Left ventricle myocardium superior (tissue), 1 donor: ENCODE data around the gene GNG4. TPM values are rescaled to one million over a fixed set of nuclear protein-coding genes. Genes with fewer than 3 reads are reported as not detected.
"Not testable (repeated sequence)": the region's sequence is repeated elsewhere in the genome, so short reads cannot be mapped to it uniquely, and the experiment has no call there.

Source experiments
- ATAC-seq: fragments of 200-7000 bp; cut with Tn5 transposase; one replicate; pipeline ENCODE4 v1.9.1; 2020; ENCODE audit warnings: mild to moderate bottlenecking, moderate library complexity
- DNase-seq: peaks from one replicate; pipeline ENCODE4 v3.0.0-alpha.2; 2020
- intact Hi-C: fragments of 100-400 bp; cut with micrococcal nuclease; formaldehyde crosslinking; loops from one replicate; pipeline ENCODE4 v1.11.0; 2022
- total RNA-seq: library from RNA; stranded (reverse); fragmentation: NEBNext Ultra II Directional; extraction: Animal tissue kit (Norgen Biotek cat#: 25700); gene quantifications from one replicate; pipeline ENCODE4 v1.2.1, GENCODE V29; 2021
- donor health status: DM: no; HTN: yes; CAD: no; lungs with severe emphysema.

Gene GNG4
- total RNA-seq, 1 donor from 2014 or later: not detected

DNA sequence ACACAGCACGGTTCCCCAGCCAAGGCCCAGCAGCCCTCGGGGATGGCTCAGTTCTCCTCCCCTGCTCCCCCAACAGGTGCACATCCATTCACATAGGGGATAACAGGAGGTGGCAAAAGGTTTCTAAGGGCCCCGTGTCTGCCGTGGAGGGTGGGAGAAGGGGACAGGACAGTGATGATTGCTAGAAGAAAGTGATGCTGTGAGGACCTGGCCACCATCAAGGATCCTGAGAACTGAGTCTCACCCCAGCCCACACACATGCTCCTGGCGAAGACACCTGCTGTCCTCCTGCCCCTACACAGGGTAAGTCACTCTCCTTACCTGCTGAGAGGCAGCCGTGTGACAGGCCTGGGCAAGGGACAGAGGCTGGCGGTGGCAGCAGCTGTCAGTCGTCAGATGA lies 54.5 kb downstream of the GNG4 start:
- ATAC-seq (no peak), DNase-seq (no peak)
- intact Hi-C loops: no loop called here

DNA sequence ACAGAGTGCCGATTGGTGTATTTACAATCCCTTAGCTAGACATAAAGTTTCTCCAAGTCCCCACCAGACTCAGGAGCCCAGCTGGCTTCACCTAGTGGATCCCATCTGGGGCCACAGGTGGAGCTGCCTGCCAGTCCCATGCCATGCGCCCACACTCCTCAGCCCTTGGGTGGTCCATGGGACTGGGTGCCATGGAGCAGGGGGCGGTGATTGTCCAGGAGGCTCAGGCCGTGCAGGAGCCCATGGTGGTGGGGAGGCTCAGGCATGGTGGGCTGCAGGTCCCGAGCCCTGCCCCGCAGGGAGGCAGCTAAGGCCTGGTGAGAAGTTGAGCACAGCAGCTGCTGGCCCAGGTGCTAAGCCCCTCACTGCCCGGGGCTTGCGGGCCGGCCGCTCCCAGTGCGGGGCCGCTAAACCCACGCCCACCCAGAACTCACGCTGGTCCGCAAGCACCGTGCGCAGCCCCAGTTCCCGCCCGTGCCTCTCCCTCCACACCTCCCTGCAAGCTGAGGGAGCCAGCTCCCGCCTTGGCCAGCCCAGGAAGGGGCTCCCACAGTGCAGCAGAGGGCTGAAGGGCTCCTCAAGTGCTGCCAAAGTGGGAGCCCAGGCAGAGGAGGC lies 55.2 kb downstream of the GNG4 start:
- DNase-seq, intact Hi-C loops, ATAC-seq: not testable (repeated sequence)

DNA sequence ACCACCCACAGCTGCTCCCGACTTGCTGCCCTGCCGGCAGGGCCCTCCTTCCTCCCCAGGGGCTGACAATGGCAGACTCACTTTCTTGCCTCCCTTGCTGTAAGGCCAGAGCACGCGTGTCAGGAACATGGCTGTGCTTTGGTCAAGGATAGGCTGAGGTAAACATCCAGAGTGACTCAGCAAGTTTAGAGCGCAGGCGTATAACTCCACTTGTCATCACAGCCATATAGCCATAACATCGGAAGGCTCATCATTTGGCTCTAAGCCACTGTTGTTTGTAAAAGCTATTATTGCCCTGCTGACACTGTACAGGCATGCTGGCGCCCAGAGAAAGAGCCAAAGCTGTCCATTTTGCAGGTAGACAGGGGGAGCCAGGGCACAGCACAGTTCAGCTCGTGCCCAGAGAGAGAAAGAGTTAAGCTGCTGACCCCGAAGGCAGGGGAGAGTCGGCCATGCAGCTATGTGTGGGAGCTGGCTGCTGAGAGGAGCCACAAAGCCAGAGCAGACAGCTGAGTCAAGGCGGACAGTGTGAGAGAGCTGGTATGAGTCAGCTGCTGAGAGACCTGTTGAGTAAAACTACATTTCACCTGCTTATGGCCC lies 60.6 kb downstream of the GNG4 start:
- intact Hi-C loops: no loop called here
- DNase-seq (no peak), ATAC-seq (no peak)

DNA sequence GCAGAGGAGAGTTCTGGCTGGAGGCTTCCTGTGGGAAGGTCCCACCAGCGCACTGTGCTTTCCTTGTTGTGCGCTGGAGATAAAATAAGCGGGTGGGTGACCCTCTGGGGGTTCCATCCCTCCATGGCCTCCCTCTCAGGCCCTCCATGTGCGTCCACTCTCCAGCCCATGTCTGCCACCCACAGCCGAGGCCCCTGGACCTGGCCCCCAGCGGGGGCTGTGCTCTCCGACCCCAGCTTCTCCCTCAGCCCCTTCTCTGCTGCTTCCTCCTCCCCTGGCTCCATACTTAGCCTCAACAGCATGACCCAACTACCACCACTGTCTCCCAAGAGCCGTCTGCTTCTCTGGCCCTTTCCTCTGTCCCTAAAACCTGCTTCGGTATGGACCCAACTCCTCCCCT lies 61.4 kb downstream of the GNG4 start:
- no peak for ATAC-seq
- no peak for DNase-seq
- intact Hi-C loops: no loop called here

DNA sequence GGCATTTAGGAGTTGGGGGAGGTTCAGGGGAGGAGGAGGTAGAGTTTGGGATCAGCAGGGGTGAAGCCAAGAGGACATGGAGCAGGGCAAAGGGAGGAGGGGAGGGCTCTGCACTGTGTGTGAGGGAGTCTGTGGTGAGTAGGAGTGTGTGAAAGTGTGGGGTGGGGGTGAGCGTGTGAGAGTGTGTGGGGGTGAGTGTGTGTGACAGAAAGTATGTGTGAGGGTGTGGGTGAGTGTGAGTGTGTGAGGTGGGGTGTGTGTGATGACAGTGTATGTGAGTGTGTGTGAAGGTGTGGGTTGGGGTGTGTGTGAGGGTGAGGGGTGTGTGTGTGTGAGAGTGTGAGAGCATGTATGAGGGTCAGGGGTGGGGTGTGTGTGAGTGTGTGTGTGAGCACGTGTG lies 62.6 kb downstream of the GNG4 start:
- ATAC-seq (no peak), DNase-seq (no peak)
- intact Hi-C loops: no loop called here

DNA sequence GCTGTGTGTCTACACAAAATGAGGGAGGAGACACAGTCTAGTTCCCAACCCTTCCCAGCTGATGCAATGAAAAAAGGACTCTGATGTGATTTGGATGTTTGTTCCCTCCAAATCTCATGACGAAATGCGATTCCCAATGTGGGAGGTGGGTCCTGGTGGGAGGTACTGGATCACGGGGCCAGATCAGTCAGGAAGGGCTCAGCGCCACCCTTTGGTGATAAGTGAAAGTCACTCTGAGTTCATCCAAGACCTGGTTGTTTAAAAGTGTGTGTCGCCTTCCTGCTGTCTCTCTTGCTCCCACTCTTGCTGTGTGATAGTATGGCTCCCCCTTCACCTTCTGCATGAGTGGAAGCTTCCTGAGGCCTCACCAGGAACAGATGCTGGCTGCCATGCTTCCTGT lies 63.2 kb downstream of the GNG4 start:
- ATAC-seq: no peak
- intact Hi-C loops: no loop called here
- DNase-seq: no peak

DNA sequence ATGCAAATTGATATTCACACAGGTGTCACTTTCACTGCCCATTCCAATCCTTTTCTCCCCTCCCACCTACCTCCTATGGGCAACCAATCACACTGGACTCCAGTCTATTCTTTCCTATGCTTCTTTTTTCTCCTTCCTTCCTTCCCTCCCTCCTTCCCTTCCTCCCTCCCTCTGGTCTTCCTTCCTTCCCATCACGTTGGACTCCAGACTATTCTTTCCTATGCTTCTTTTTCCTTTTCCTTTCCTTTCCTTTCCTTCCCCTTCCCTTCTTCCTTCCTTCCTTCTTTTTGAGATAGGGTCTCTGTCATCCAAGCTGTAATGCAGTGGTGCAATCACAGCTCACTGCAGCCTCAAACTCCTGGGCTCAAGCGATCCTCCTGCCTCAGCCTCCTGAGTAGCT lies 64.6 kb downstream of the GNG4 start:
- DNase-seq: no peak
- intact Hi-C loops: no loop called here

DNA sequence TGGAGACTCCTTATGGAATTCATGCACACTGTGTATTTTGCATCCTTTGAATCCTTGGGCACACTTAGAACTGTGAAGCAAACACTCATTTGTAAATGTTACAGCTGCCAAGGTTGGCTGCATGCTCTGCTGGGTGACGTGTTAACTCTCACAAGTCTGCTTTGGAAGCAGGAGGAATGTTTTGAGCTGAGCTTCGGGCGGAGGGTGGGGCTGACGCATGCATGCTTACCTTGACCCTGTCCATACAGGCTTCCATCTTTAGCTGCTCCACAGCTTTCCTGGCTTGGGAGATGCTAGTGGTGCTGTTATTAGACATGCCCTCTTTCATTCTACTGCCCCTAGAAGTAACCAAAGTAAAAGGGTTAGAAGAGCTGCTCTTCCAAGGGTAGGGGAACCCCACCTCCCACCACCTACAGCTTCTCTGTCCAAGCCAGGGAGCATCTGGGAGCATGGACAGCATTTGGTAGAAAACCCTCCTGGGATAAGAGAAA lies 66.0 kb downstream of the GNG4 start:
- ATAC-seq (no peak), DNase-seq (no peak)
- intact Hi-C loops: no loop called here

More for the DNA sequence above, 64.6 kb downstream of the GNG4 start:
- ATAC-seq: no peak

DNA sequence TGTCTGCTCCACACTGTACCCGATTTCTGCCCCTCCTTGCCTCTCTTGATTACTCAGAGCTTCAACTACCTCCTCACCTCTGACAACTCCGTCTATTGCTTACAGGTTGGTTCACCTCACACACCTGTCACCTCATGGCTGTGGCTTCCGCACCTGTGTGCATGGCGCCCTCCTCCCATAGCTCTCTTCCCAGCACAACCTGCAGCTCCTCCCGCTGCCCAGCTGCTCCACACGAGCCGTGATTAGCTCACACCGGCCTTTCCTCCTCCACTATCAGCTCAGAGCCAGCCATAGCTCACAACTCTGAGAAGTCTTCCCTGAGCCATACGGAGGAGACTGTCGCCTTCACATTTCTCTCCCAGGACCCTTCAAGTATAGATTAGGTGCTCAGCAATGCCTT lies 67.5 kb downstream of the GNG4 start:
- intact Hi-C loops: no loop called here
- DNase-seq (no peak), ATAC-seq (no peak)

DNA sequence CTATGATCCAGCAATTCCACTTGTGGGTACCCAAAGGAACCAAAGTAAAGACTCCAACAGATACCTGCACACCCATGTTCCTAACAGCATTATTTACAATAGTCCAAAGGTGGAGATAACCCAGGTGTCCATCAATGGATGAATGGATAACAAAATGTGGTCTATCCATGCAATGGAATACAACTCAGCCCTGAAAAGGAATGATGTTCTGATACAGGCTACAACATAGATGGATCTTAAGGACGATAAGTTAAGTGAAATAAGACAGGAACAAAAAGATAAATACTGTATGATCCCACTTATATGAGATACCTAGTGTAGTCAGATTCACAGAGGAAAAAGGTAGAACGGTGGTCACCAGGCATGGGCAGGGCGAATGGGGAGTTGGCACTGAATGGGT lies 69.7 kb downstream of the GNG4 start:
- intact Hi-C loops: no loop called here
- DNase-seq: no peak
- ATAC-seq: no peak

DNA sequence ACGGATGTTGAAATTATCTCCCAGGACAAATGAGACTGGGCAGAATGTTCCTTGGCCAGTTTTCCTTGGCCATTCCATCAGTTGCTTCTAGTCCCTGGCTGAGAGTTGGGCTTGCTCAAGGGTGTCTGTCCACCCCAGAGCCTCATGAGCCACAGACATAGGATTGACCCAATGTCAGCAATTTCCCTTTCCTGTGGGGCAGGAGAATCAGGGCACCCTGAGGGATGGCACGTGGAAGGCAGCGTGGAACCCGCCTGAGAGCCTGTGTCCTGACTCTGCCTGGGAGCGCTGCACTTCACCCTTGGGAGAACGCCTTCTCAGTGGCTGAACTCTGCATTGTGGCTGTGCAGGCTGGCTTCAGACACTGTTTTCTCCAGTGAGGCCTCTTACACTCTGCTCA lies 74.0 kb downstream of the GNG4 start:
- no peak for DNase-seq
- intact Hi-C loops: no loop called here
- no peak for ATAC-seq

DNA sequence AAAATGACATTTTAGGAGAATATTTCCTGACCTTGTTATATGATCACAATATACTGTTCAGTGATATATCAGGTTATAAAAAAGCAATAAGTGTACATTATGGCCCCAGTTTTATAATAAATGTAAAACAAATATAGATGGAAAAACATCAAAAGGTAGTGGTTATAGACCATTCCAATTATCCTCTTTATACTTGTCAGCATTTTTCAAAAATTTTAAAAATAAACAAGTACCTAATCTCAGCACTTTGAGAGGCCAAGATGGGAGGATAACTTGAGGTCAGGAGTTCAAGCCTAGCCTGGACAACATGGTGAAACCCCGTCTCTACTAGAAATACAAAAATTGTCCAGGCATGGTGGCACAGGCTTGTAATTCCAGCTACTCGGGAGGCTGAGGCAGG lies 75.7 kb downstream of the GNG4 start:
- intact Hi-C loops: no loop called here
- DNase-seq (no peak), ATAC-seq (no peak)

DNA sequence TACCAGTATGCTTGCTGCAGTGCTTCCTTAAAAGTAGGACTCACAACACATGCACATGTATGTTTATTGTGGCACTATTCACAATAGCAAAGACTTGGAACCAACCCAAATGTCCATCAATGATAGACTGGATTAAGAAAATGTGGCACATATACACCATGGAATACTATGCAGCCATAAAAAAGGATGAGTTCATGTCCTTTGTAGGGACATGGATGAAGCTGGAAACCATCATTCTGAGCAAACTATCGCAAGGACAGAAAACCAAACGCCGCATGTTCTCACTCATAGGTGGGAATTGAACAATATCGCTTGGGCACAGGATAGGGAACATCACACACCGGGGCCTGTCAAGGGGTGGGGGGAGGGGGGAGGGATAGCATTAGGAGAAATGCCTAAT lies 76.6 kb downstream of the GNG4 start:
- ATAC-seq, intact Hi-C loops, DNase-seq: not testable (repeated sequence)

DNA sequence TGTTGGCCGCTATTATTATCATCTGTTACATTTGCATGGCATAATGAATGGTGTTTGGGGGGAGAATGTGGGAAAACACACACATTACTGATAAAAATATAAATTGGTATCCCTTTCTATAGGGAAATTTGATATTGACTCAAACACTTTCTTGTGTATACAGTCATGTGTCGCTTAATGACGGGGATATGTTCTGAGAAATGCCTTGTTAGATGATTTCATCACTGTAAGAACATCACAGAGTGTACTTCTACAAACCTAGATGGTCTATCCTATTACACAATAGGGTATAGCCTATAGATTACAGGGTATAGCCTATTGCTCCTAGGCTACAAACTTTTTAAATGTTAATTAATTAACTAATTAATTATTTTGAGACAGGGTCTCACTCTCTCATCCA lies 78.1 kb downstream of the GNG4 start:
- DNase-seq (no peak), ATAC-seq (no peak)
- intact Hi-C loops: no loop called here

DNA sequence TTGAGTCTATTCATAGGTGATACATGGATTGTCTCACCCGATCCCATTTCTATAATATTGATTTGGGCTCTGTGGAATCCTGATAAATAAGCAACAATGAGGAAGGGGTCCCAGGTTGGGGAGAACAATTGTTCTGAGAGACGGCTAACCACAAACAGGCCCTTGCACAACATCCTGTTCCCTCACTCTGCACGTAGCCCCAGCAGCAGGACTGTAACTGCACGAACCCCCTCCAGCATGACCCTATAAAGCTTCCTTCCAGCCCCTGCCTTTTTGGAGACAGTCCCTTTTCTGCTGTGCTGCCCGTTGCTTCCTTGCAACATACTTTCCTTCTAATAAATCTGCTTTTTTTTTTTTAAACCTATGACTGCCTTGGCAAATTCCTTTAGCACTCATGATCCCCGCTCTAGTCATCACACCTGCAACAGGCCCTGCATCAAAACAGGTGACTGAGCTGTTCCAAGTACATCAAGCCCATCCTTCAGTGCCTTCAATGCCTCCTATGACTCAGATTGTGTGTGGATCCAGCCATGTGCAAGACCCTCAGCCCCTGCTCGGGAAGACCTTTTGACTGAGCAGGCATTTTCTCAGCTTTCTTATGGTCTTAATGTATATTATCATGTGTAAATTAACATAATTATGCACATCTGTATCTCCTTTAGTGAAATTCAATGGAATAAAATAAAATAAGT lies 81.6 kb downstream of the GNG4 start:
- DNase-seq (no peak), ATAC-seq (no peak)

DNA sequence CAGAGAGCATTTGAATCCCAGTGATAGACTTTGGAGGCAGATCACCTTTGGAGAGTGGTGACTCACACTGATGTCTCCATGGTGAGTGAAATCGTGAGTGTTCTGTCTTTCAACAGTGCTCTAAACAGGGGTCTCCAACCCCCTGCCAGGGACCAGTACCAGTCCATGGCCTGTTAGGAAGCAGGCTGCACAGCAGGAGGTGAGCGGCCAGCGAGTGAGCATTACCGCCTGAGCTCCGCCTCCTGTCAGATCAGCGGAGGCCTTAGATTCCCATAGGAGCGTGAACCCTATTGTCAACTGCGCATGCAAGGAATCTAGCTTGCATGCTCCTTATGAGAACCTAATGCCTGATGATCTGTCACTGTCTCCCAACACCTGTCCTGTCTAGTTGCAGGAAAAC lies 83.5 kb downstream of the GNG4 start:
- DNase-seq (no peak), ATAC-seq (no peak)
- intact Hi-C loops: no loop called here

More for the DNA sequence above, 81.6 kb downstream of the GNG4 start:
- intact Hi-C loops: no loop called here

DNA sequence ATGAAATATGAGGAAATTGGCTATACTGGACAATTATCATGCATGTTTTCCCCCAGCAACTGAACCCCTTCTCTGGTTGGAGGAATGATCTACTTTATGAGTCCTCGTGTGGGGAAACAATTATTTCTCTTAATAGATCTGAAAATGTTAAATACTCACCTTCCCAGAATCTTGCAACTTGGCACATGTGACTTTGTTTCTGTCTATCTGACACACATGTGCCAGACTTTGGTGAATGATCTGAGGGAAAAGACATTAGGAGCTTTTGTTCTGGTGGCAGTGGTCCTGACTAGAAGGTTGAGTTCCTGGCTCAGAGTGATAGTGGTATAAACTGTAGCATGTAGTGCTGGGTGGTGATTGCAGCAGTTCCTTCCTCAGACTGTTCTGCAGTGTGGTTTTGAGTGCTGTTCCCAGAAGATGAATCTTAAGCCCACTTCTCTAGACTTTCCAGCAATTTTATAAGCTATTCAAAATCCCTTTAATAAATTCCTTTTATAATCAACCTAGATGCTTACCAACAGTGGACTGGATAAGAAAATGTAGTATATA lies 86.0 kb downstream of the GNG4 start:
- no peak for ATAC-seq

DNA sequence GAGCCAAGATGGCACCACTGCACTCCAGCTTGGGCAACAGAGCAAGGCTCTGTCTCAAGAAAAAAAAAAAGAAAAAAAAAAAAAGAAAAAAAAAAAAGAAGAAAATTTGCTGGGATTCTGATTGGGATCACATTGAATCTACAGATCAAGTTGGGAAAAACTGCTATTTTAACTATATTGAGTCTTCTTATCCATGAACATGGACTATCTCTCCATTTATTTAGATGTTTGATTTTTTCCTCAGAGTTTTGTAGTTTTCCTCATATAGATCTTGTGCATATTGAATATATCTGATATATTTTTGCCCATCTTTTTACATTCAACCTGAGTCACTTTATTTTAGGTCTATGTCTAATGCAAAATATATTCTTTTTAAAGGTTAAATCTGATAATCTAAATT lies 87.0 kb downstream of the GNG4 start:
- intact Hi-C loops: no loop called here
- DNase-seq: no peak
- no peak for ATAC-seq

More for the DNA sequence above, 86.0 kb downstream of the GNG4 start:
- no peak for DNase-seq
- intact Hi-C loops: no loop called here

DNA sequence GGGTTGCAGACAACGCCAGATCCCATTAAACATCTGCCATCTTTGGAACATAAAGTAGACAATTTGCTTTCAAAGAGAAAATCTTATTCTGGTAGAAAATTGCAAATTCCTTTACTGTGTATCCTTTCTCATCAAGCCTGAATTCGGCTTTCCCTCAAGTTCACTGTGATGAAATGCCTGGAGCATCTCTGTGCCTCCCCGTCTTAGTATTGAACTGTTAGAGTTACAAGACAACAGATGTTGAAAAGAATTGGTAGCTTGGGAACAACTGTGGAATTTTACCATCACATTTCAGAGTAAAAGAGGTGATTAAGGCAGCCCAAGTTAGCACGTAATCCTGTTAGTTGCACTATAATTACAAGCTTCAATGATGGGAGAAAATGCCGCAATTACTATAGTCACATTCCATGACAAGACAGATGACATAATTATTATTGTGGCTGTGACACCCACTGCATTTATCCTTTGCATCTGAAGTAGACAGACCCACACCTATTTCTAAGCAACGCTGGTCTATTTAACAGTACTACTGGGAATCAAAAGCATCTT lies 90.9 kb downstream of the GNG4 start:
- DNase-seq (no peak), ATAC-seq (no peak)

DNA sequence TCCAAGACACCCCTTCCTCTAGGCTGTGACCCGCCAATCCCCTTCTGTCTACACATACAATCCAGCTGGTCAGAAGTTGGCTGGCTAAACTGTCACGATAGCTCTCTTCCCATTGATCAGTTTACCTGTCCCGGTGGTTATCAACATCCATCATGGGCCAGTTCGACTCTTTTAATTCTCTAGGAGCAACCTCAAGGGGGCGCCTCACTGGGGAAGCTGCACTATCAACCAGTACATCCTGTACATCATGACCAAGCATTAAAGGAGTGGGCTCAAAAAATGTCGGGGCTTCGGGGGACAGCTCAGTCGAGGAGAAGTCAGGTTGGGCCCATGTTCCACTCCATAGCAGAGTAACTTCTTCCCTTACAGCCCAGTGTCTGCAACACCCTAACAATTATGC lies 92.1 kb downstream of the GNG4 start:
- intact Hi-C loops: no loop called here
- ATAC-seq (no peak), DNase-seq (no peak)

More for the DNA sequence above, 90.9 kb downstream of the GNG4 start:
- intact Hi-C loops: no loop called here
